GM12864 (cell line): Measurements from ENCODE around the gene ARHGEF26.

Source experiments
- DNase-seq: peaks from one replicate; pipeline ENCODE4 v3.0.0-alpha.2; 2011; ENCODE audit warnings: low read depth
- H3K4me3 ChIP-seq: 2 replicates; pipeline ENCODE4 v1.5.1; 2011; ENCODE audit warnings: mild to moderate bottlenecking, low read depth, low read length, control low read depth
- CTCF ChIP-seq: IDR thresholded peaks from 2 replicates; pipeline ENCODE4 v1.5.1; 2011; ENCODE audit warnings: low read depth, mild to moderate bottlenecking, moderate library complexity, low read length, control low read depth, inconsistent platforms; ENCODE audit errors: missing control alignments

ARHGEF26 gene

GRCh38 chr3:154149286-154149685 lies 28.1 kb downstream of the ARHGEF26 start:
- no peak for DNase-seq
- no peak overlapping the region for H3K4me3 ChIP-seq
- TF ChIP-seq CTCF = no peak

GRCh38 chr3:154151969-154152368 lies 30.8 kb downstream of the ARHGEF26 start:
- no peak overlapping the region for H3K4me3 ChIP-seq
- no peak for DNase-seq
- no peak for TF ChIP-seq CTCF

- no peak for TF ChIP-seq CTCF
- no peak for DNase-seq
- H3K4me3 ChIP-seq = no peak overlapping the region
Measured at GRCh38 chr3:154152741-154153140, 31.6 kb downstream of the ARHGEF26 start.

DNA sequence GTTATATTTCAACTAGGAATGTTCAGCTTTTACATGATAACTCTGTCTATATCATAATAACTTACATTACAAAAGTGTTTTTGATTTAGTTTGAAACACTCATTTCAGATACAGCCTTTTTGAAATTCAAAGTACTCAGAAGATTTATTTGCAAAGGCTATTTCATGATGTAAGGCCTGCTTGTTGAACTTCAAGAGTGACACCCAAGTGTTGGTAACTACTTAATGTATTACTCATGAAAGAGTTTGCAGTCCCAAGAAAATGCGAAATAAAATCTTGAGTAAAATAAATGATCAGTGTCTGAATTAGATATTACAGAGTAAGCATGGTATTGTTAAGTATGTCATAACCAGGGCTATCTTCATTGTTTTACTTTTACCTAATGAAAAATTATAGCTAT lies 35.3 kb downstream of the ARHGEF26 start:
- no peak for TF ChIP-seq CTCF
- no peak for DNase-seq
- no peak overlapping the region for H3K4me3 ChIP-seq

DNA sequence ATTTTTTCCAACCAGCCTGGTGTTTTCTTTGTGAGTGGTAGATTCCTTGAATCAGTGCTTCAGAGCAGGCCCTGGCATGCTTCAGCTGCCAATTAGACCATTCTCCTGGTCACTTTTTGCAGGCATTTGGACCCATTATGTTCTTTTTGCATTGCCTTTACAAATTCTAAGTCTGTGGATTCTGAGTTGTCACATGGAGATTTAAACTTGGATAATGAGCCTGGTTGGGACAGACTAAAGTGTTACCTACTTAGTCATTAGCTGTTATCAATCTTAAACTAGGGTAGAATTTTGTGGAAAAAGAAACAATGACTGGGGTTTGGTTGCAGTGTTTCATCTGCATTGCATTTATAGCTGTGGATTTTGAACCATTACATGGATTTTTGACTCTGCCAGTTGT lies 40.6 kb downstream of the ARHGEF26 start:
- TF ChIP-seq CTCF = no peak
- no peak overlapping the region for H3K4me3 ChIP-seq

GRCh38 chr3:154164387-154164786 lies 43.2 kb downstream of the ARHGEF26 start:
- TF ChIP-seq CTCF = no peak
- H3K4me3 ChIP-seq = no peak overlapping the region
- DNase-seq = no peak

More for the DNA sequence above, 40.6 kb downstream of the ARHGEF26 start:
- no peak for DNase-seq

- no peak for DNase-seq
- no peak for TF ChIP-seq CTCF
- H3K4me3 ChIP-seq = no peak overlapping the region
Measured at GRCh38 chr3:154168998-154169795, 48.0 kb downstream of the ARHGEF26 start.
